SU-DHL-6 (cell line): ENCODE results near the gene FSTL1.

ENCODE experiments used
- H2AFZ ChIP-seq: fragments of 200-600 bp; sonication (generic); 2 replicates; pipeline ENCODE4 v1.6.1; 2014; ENCODE audit warnings: low read depth, mild to moderate bottlenecking, moderate library complexity, mixed read lengths, antibody characterized with exemption, low read length; ENCODE audit not compliant: severe bottlenecking
- H3F3A ChIP-seq: fragments of 200-600 bp; shearing (Covaris generic); 2 replicates; pipeline ENCODE4 v1.6.0; 2016; ENCODE audit warnings: antibody characterized with exemption, mild to moderate bottlenecking; ENCODE audit not compliant: insufficient read depth
- H3K27ac ChIP-seq: fragments of 200-600 bp; sonication (generic); 2 replicates; pipeline ENCODE4 v1.5.1; 2016; ENCODE audit warnings: low read depth, mild to moderate bottlenecking, low read length, moderate library complexity, mixed read lengths
- H3K27me3 ChIP-seq: fragments of 200-600 bp; sonication (generic), shearing (Covaris generic); 2 replicates; pipeline ENCODE4 v1.6.0; 2014; ENCODE audit warnings: mild to moderate bottlenecking, low read length
- H3K36me3 ChIP-seq: fragments of 200-600 bp; sonication (generic); 2 replicates; pipeline ENCODE4 v1.6.1; 2014; ENCODE audit warnings: mild to moderate bottlenecking, low read length, mixed read lengths
- H3K4me2 ChIP-seq: fragments of 300-600, 200-600 bp; shearing (Covaris generic), sonication (generic); 2 replicates; pipeline ENCODE4 v1.6.0; 2014; ENCODE audit warnings: low read length, low read depth, mild to moderate bottlenecking; ENCODE audit not compliant: poor library complexity, severe bottlenecking
- H3K4me3 ChIP-seq: fragments of 200-600 bp; sonication (generic); 2 replicates; pipeline ENCODE4 v1.5.1; 2014; ENCODE audit warnings: antibody characterized with exemption, low read length, mild to moderate bottlenecking, mixed read lengths; ENCODE audit not compliant: insufficient read depth, poor library complexity, severe bottlenecking
- H3K79me2 ChIP-seq: fragments of 200-600 bp; sonication (generic); 2 replicates; pipeline ENCODE4 v1.6.1; 2014; ENCODE audit warnings: mild to moderate bottlenecking, low read length, moderate library complexity; ENCODE audit not compliant: insufficient read depth
- H3K9ac ChIP-seq: fragments of 200-600 bp; sonication (generic); 2 replicates; pipeline ENCODE4 v1.7.0; 2014; ENCODE audit warnings: mild to moderate bottlenecking, low read length
- H3K9me2 ChIP-seq: fragments of 200-600 bp; sonication (generic); replicated peaks from 2 replicates; pipeline ENCODE4 v1.6.1; 2014; ENCODE audit warnings: low read length; ENCODE audit not compliant: insufficient read depth
- H3K9me3 ChIP-seq: fragments of 200-600 bp; sonication (generic); 2 replicates; pipeline ENCODE4 v1.6.1; 2014; ENCODE audit warnings: low read length, mixed read lengths; ENCODE audit not compliant: insufficient read depth
- H4K20me1 ChIP-seq: fragments of 200-600 bp; sonication (generic); 2 replicates; pipeline ENCODE4 v1.6.1; 2014; ENCODE audit warnings: low read depth, mild to moderate bottlenecking, antibody characterized with exemption, low read length, moderate library complexity, mixed read lengths
- EZH2phosphoT487 ChIP-seq: fragments of 200-600 bp; sonication (generic), shearing (Covaris generic); conservative IDR thresholded peaks from 2 replicates; pipeline ENCODE4 v1.6.1; 2018; ENCODE audit warnings: mild to moderate bottlenecking, antibody characterized with exemption, low read length, moderate library complexity, mixed read lengths
- TF ChIP-seq, protein P1 (sequence below): fragments of 200-600 bp; sonication (generic); IDR thresholded peaks from one replicate; pipeline ENCODE4 v1.5.1; 2017; ENCODE audit warnings: antibody characterized with exemption, mild to moderate bottlenecking, low read length, moderate library complexity; ENCODE audit not compliant: insufficient read depth, poor library complexity, severe bottlenecking

FSTL1 gene

DNA sequence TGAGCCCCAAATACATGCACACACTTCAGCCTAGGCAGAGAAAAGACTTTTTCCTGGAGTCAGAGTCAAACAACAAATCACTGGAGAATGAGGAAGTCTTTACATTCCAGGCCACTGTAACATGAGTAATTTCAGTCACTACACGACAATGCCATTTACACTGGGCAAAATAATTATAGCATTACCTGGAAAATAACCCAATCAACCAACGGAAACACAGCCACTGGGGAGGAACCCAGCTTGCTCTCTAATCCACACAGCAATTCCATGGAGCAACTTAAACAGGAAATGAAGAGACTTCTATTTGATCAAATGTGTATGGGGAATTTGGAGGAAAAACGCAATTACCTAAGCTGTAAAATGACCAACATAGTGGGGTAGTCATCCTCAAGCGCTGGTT lies 15.2 kb downstream of the FSTL1 start:
- no peak for TF ChIP-seq EZH2phosphoT487
- TF ChIP-seq, protein P1, sequence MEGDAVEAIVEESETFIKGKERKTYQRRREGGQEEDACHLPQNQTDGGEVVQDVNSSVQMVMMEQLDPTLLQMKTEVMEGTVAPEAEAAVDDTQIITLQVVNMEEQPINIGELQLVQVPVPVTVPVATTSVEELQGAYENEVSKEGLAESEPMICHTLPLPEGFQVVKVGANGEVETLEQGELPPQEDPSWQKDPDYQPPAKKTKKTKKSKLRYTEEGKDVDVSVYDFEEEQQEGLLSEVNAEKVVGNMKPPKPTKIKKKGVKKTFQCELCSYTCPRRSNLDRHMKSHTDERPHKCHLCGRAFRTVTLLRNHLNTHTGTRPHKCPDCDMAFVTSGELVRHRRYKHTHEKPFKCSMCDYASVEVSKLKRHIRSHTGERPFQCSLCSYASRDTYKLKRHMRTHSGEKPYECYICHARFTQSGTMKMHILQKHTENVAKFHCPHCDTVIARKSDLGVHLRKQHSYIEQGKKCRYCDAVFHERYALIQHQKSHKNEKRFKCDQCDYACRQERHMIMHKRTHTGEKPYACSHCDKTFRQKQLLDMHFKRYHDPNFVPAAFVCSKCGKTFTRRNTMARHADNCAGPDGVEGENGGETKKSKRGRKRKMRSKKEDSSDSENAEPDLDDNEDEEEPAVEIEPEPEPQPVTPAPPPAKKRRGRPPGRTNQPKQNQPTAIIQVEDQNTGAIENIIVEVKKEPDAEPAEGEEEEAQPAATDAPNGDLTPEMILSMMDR, result no peak
- no peaks in the 10 kb centered on the region for H3K27me3 ChIP-seq
- no peak overlapping the region for H3K4me3 ChIP-seq
- no peaks in the 10 kb centered on the region for H3K9me3 ChIP-seq
- H3K79me2 ChIP-seq, result no peaks in the 10 kb centered on the region
- no peak overlapping the region for H3K9ac ChIP-seq
- H4K20me1 ChIP-seq, result no peaks in the 10 kb centered on the region
- H2AFZ ChIP-seq, result no peak overlapping the region
- H3K4me2 ChIP-seq, result no peak overlapping the region
- H3K36me3 ChIP-seq, result no peaks in the 10 kb centered on the region
- H3K9me2 ChIP-seq, result no peaks in the 10 kb centered on the region
- no peak overlapping the region for H3K27ac ChIP-seq
- H3F3A ChIP-seq, result no peaks in the 10 kb centered on the region

- H3K27ac ChIP-seq, result no peak overlapping the region
- no peaks in the 10 kb centered on the region for H3K79me2 ChIP-seq
- no peak overlapping the region for H3K9ac ChIP-seq
- no peaks in the 10 kb centered on the region for H3K27me3 ChIP-seq
- H3K4me2 ChIP-seq, result no peak overlapping the region
- H3K36me3 ChIP-seq, result no peaks in the 10 kb centered on the region
- no peaks in the 10 kb centered on the region for H3K9me3 ChIP-seq
- no peak overlapping the region for H3K4me3 ChIP-seq
- no peaks in the 10 kb centered on the region for H3F3A ChIP-seq
- no peak overlapping the region for H2AFZ ChIP-seq
- no peaks in the 10 kb centered on the region for H3K9me2 ChIP-seq
- no peaks in the 10 kb centered on the region for H4K20me1 ChIP-seq
- TF ChIP-seq EZH2phosphoT487, result no peak
- TF ChIP-seq, protein P1, result no peak
Observed at GRCh38 chr3:120433662-120434331, 17.0 kb downstream of the FSTL1 start.

GRCh38 chr3:120432150-120432860 lies 18.5 kb downstream of the FSTL1 start:
- H3K9ac ChIP-seq, result no peak overlapping the region
- H3K79me2 ChIP-seq, result no peaks in the 10 kb centered on the region
- no peak overlapping the region for H3K4me3 ChIP-seq
- no peaks in the 10 kb centered on the region for H3K27me3 ChIP-seq
- H3K9me3 ChIP-seq, result no peaks in the 10 kb centered on the region
- H4K20me1 ChIP-seq, result no peaks in the 10 kb centered on the region
- no peak overlapping the region for H3K4me2 ChIP-seq
- no peak overlapping the region for H2AFZ ChIP-seq
- no peak overlapping the region for H3K27ac ChIP-seq
- H3F3A ChIP-seq, result no peaks in the 10 kb centered on the region
- no peaks in the 10 kb centered on the region for H3K9me2 ChIP-seq
- TF ChIP-seq EZH2phosphoT487, result no peak
- TF ChIP-seq, protein P1, result no peak
- H3K36me3 ChIP-seq, result no peaks in the 10 kb centered on the region
